GM19468 (cell line): ENCODE measurements around the gene PLA2G4A.

ENCODE experiments used
- ATAC-seq: cut with Tn5 transposase; IDR thresholded peaks from one replicate; pipeline ENCODE4 v1.9.1; 2021; ENCODE audit warnings: mild to moderate bottlenecking, moderate library complexity, moderate number of reproducible peaks; ENCODE audit not compliant: unreplicated experiment; ENCODE audit errors: extremely low read depth

Gene PLA2G4A

DNA sequence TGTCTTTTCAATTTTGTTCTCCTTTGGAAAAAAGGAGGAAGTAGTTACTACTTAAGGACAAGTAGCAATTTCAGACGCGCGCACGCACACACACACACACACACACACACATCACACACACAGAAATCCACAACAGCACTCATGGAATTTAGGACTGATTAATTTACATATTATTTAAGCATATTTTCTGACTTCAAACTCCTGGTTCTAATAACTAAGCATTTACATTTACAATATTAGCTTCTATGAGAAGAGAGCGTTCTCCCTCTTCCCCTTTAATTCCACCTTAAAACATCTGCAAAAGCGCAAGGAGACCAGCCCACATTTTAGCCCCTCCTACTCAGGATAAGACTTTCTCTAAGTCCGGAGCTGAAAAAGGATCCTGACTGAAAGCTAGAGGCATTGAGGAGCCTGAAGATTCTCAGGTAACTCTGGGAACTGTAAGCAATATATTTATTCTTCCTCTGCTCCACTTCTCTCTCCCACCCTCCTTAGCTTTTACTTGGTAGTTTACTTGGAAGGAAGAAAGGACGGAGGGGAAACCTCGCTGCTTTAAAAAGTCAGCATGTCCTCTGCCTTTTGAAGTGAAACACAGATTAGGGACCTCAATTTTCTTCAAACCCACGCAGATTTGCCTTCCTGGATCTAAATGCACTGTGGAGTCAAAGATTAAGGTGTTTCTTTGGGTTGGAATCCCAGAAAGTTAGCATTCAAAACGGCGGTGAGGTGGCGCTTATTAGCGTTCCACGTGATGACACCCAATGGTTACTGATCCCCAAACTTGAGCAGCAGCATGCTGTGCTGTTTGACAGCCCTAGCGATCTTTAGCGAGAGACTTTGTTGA lies at the start of gene PLA2G4A:
TSS of gene PLA2G4A (plus strand) at position 339 of the 844 bp plus-strand sequence. CDS start 25,406 bp downstream, outside the sequence.
- peak; percentile 58 for ATAC-seq

GRCh38 chr1:186780076-186780475 lies 48.7 kb upstream of the PLA2G4A start:
- ATAC-seq, result no peak

GRCh38 chr1:186781730-186782129 lies 47.0 kb upstream of the PLA2G4A start:
- no peak for ATAC-seq

DNA sequence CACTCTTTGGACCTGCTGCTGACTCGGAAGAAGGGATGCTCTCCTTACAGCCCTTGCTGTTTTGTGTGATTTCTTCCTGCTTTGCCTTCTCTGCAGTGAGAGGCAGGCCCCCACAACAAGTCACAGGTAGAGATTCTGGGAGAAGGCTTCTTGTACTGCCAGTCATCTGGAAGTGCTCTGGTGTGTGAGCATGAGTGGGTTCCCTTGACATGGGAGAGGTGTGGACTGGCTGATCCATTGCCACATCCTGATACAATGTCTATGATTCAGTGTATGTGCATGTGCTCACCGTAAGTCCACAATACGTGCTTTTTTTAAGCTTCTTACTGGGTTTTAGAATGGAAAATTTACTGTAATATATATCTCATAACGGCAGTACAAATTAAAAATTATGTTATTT lies 46.0 kb upstream of the PLA2G4A start:
- ATAC-seq, result no peak

- no peak for ATAC-seq
These were observed 45.6 kb upstream of the PLA2G4A start for GRCh38 chr1:186783193-186783592.

- ATAC-seq, result no peak
These were observed 43.2 kb upstream of the PLA2G4A start for GRCh38 chr1:186785503-186785902.

DNA sequence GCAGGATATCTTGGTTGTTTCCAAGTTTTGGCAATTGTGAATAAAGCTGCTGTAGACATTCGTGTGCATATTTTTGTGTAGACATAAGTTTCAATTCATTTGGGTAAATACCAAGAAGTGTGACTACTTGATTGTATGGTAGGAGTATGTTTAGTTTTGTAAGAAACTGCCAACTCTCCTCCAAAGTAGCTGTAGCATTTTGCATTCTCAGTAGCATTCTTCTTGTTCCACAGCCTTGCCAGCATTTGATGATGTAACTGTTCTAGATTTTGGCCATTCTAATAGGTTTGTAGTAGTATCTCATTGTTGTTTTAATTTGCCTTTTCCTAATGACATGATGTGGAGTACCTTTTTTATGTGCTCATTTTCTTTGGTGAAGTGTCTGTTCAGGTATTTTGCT lies 38.6 kb upstream of the PLA2G4A start:
- ATAC-seq, result no peak

DNA sequence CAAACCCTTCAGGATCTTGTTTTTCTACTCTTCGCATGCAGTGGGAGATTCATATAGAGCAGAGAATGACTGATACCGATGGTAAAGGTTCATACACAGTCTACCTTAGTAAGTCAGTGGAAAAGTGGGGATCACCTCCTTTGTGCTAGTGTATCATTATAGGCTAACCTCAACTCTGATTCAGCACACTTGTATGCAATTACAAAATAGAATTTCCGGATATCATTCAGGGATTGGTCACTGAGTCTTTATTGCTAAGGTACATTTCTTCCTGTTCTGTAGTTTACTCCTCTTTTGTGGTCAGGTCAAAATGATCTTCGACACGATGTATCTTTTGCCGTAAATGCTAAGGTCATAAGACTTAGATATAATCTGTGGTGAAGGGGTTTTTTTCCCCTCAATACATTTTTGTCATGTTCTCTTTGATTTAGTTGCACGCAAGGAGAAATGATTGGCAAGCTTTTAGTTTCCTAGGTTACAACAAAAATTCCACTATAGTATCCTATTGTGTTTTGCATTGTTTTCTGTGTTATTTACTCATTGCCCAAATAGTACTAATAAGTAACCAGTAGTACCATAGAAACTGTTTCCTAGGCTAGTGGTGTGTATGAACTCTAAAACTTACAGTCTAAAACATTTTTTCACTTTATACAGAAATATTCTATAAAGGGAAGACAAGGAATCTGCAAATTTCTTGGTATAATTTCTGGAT lies 35.7 kb upstream of the PLA2G4A start:
- no peak for ATAC-seq

DNA sequence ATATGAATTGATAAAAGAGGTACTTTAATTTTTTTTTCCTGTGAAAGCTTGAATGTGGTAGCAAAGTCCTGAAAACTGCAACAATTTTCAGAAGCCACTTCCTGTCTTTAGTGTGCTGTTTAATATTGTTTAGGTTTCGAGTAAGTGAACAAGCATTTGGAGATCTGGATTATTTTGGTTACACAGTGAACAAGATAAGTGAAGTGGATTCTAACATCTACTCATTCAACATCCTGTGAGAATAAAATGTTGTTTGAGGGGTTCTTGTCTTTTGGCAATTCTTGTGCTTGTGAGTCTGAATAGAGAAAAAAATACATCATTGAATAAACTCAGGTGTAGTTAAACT lies 35.2 kb upstream of the PLA2G4A start:
- no peak for ATAC-seq

GRCh38 chr1:186798960-186799688 lies 29.6 kb upstream of the PLA2G4A start:
- ATAC-seq, result no peak

GRCh38 chr1:186799689-186800054 lies 29.1 kb upstream of the PLA2G4A start:
- peak; percentile 95 for ATAC-seq

GRCh38 chr1:186802388-186802787 lies 26.4 kb upstream of the PLA2G4A start:
- ATAC-seq, result no peak

DNA sequence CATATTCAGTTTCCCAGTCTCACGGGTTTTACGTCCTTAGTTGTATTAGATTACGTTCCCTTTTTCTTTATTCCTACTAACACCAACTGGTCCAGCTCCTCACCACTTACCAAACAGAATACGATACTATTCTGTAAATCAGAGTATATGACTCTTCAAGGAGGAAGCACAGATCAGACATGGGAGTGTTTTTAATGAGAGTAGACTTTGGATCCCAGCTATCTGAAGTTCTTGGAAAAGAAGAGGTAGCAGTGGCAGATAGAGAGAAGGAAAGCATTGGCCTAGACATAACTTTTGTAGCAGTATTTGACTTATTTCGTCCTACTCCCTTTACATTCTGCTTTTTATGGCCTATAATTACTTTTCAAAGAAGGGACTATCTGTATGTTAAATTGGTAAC lies 24.1 kb upstream of the PLA2G4A start:
- ATAC-seq, result no peak

DNA sequence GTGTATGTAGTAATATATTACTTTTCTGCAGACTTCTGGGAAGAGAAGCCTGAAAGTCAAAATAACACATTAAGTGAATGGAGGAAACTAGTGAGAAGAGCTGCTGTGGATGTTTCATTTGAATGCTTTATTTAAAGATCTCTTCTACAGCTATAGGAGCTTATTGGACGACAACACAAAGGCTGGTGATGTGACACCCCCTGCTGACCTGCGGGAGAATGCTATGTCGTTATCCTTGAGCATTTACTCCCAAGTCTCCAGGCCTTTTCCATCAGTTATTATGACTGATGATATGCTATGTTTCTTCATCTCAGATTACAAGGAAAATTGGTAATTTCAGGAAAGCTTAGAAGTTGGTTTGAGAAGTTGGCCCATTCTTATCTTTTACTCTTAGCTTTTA lies 22.3 kb upstream of the PLA2G4A start:
- ATAC-seq, result no peak

DNA sequence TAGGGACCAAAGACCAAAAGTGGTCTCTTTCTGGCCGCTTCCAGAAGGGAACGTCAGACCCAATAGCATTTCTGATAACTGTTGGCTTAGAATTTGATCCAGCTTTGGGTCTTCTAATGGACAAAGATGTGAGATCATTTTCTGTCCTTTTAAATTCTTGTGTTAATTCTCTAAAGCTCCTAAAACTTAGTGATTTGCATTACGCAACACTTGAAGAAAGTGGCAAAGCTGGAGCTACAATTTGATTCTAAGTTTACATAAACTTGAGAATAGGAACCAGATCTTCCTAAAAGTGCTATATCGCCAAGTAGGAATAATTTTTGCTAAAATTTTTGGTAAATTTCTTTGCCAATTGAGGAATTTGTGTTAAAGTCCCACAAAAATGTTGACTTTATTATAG lies 21.6 kb upstream of the PLA2G4A start:
- ATAC-seq, result no peak

DNA sequence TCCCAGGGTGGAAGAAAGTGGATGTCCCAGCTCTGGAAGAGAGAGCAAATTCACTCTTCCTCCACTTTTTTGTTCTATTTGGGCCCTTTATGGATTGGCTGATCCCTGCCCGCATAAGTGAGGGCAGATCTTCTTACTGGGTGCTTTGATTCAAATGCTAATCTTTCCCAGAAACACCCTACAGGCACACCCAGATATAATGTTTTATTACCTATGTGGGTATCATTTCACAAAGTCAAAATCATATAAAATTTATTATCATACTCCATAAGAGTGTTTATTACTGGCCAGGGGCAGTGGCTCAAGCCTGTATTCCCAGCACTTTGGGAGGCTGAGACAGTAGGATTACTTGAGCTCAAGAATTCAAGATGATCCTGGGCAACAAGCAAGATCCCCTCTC lies 16.9 kb upstream of the PLA2G4A start:
- ATAC-seq, result no peak

GRCh38 chr1:186812570-186812969 lies 16.2 kb upstream of the PLA2G4A start:
- no peak for ATAC-seq

DNA sequence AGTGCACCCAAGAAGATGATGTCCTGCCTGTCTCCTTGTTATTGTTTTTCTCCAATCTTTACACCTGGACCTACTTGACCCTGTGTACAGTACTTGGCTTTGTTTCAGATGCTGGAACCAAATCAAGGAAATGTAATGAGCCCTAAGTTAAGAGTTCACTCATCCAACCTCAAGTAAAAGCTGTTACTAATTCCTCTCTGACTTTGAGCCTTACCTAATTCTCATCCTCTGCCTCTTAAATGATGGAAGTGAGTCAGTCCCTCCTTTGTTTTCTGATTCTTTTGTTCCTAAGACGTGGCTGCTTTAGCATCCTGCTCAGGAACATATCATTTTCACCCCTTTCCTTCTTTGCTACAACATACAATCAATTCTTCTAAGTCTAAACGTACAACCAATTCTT lies 15.3 kb upstream of the PLA2G4A start:
- no peak for ATAC-seq

- peak; percentile 61 for ATAC-seq
These were observed 9.6 kb upstream of the PLA2G4A start for GRCh38 chr1:186819126-186819525.

- ATAC-seq, result no peak
These were observed 9.2 kb upstream of the PLA2G4A start for GRCh38 chr1:186819563-186819962.
